ENCODE measurements around the gene GABRG3.

The GABRG3 gene

GRCh38 chr15:27466758-27467157, 495.8 kb downstream of the GABRG3 start:
- ATAC-seq, result no peak
- no peak for DNase-seq

DNA sequence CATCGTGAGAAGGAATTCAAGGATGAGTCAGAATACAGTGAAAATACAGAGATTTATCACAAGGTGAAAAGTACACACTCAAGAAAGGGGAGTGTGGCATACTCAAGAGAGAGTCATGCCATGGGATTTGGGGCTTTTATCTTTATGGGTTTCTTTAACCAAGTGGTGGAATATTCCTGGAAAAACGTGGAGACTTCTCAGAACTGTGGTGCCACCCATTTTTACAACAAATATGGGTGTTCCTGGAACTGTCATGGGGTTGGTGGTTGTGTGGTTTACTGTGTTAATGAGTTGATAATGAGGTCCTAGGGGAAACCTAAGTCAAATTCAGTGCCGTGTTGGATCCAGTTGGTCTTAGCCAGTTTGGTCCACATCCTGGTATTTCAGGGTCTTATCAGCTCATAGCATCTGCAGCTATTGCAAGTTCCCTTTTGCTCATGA, 497.2 kb downstream of the GABRG3 start:
- DNase-seq, result no peak
- ATAC-seq, result no peak

DNA sequence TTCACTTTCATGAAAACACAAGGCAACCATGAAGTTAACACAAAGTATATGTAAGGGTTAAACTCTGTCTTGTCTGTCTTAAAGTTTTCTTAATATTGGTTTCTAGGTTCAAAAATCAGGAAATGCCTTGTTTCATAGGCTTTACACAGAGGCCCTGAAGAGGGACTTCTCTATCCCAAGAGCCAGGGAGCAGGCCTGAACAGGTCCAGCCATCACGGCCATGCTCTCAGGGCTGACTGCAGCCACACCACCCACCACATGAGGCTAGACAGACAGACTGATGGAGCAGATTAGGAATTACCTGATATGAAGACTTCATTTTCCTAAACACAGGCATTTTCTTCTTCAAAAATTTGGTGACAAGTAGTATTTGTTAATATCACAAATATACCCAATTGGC, 502.9 kb downstream of the GABRG3 start:
- DNase-seq, result no peak

DNA sequence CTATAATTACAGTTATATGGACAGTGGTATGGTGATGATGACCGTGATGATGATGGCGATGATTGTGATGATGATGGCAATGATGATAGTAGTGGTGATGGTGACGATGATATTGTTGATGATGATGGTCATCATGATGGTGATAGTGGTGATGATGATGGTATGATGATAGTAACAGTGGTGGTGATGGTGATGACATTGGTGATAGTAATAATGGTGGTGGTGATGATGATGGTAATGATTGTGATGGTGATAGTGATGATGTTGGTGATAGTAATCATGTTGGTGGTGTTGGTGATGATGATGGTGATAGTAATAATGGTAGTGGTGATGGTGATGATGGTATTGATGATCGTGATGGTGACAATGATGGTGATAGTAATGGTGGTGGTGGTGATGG, 504.4 kb downstream of the GABRG3 start:
- ATAC-seq, result no peak
- DNase-seq, result no peak

More for the DNA sequence above, 502.9 kb downstream of the GABRG3 start:
- ATAC-seq, result no peak

- ATAC-seq (no peak), DNase-seq (no peak)
Measured at GRCh38 chr15:27479296-27480140, 508.5 kb downstream of the GABRG3 start.

- DNase-seq (no peak), ATAC-seq (no peak)
Measured at GRCh38 chr15:27480141-27480530, 509.2 kb downstream of the GABRG3 start.

- DNase-seq, result no peak
- no peak for ATAC-seq
Measured at GRCh38 chr15:27480642-27481041, 509.7 kb downstream of the GABRG3 start.

GRCh38 chr15:27481768-27482167, 510.8 kb downstream of the GABRG3 start:
- ATAC-seq, result no peak
- no peak for DNase-seq

- DNase-seq (no peak), ATAC-seq (no peak)
Measured at GRCh38 chr15:27482287-27482686, 511.3 kb downstream of the GABRG3 start.

DNA sequence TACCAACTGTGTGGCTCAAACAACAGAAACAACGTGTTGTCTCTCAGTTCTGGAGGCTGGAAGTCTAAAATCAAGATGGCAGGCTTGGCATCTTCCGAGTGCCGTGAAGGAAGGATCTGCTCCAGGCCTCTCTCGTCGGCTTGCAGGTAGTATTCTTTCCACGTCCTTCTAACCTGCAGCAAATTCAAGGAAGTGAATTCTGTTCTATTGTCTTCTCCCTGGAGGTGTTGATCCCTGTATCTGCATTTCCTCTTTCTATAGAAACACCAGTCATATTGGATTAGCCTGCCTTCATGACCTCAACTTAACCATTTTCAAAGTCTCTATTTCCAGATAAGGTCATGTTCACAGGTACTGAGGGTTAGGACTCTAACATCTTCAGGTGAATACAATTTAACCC, 512.1 kb downstream of the GABRG3 start:
- DNase-seq (no peak), ATAC-seq (no peak)

DNA sequence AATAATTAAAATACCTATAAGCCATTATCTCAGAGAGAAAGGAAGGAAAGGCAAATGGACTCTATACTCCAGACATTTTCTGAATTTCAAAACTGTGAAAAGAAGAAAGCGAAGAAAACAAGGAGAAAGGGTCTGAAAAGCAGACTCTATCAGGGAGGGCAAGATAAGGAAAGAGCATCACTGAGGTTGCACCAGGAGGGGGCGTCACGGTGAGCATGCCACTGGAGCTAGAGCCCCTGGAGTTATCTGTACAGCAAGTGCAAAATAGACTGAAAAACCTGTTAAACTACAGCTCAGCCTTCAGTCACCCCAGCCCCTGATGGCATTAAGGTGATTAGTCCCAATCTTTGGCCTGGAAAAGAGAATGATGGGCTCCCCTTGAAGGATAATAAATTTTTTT, 514.3 kb downstream of the GABRG3 start:
- no peak for ATAC-seq

DNA sequence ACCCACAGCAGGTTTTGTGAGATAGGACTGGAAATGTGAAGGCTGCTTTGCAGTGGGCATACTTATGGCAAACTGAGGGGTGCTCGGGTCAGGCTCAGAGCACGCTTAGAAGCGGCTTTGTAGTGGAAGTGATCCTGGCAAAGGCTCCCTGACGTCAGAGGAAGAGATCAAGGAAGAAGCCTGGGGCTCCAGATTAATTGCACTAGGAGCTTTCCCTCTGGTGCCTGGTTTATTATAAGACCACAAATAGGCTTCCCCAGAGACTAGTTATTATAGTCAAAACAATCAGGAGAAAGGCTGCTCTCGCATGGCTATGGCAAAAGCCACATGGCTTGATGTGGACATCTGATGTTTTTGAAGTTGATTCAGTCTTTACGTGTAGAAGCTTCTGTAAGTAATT, 515.1 kb downstream of the GABRG3 start:
- DNase-seq (no peak), ATAC-seq (no peak)

More for the DNA sequence above, 514.3 kb downstream of the GABRG3 start:
- DNase-seq, result no peak

- ATAC-seq (no peak), DNase-seq (no peak)
Measured at GRCh38 chr15:27486683-27487647, 516.0 kb downstream of the GABRG3 start.

DNA sequence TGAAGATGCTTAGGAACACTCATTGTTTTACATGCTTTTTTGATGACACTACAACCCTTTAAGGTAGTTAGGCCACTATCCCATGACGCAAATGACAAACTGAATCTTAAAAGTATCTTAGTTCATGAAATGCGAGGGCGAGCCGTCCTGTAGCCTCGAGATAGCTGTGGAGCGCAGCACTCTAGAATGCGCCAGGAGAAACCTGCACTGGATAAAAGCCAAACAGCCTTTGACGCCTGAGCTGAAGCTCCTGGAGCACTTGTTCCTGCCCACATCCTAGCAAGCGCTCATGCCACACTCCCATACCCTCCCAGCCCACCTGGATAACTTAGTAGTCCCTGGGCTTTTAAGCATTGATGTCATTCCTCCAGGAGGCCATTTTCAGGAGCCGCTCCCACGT, 516.9 kb downstream of the GABRG3 start:
- ATAC-seq (no peak), DNase-seq (no peak)

DNA sequence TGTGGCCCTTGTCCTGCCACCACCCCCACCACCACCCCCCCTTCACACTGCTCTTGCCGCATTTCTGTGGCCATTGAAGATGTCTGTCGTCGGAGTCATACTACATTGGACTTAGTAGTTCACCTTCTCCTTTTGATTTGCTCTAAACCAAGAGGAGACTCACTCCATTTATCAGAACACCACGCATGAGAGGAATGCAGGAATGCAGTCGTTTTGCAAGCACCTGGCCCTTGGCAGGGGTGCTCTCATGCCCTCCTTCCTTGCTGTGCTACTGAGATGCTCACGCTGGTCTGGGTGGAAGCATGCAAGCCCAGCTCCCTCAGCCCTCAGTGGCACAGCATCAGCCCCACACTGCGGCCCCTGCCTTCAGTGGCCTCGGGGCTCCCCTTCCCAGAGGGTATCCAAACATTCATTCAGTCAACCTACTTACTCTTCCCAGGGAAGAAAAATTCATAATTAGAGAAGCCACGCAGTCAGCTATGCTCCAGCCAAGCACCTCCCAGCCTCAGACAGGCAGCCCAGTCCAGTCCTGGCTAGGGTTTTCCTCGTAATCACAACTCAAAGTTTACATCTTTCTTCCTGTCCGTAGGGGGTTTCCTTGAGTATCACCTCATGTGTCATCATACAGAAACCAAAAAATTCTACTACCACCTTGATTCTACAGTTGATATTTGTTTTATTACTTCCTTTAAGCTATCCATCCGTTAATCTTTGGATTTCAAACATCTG, 520.0 kb downstream of the GABRG3 start:
- ATAC-seq (no peak), DNase-seq (no peak)

- ATAC-seq (no peak), DNase-seq (no peak)
Measured at GRCh38 chr15:27491666-27492621, 521.0 kb downstream of the GABRG3 start.

DNA sequence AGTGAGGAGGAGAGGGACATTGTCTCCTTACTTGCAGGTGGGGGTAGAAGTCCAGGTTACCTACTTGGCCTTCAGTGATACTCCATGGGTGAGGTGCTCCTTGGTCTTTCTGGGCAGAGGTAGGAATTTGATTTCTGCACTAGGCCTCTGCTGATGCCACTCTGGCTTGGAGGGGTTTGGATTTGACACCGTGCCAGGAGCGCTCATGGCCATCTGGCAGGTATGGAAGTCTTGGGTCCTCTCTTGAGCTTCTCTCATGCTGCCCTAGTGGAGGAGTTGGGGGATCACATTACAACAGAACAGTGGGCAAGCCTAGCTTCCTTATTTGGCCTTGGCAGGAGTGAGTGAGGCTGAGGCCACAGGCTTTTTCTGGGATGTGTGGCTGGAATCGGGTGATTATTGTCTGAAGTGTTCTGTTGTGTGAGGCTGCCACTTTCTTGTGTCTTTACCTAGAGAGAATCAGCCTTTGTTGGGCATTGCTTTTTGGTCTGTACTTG, 525.0 kb downstream of the GABRG3 start:
- DNase-seq (no peak), ATAC-seq (no peak)

- ATAC-seq (no peak), DNase-seq (no peak)
Measured at GRCh38 chr15:27498700-27499099, 527.7 kb downstream of the GABRG3 start.

- ATAC-seq (no peak), DNase-seq (no peak)
Measured at GRCh38 chr15:27499191-27499590, 528.2 kb downstream of the GABRG3 start.

GRCh38 chr15:27499719-27500118, 528.7 kb downstream of the GABRG3 start:
- no peak for DNase-seq
- no peak for ATAC-seq

GRCh38 chr15:27500206-27500605, 529.2 kb downstream of the GABRG3 start:
- ATAC-seq (no peak), DNase-seq (no peak)
